DLD1 (cell line): ENCODE results near the gene TAOK3.
"Not testable (repeated sequence)": the region's sequence is repeated elsewhere in the genome, so short reads cannot be mapped to it uniquely, and the experiment has no call there.

Experiments used
- in situ Hi-C: cut with HindIII; loops from 2 replicates; pipeline ENCODE4 v1.10.0; 2017; ENCODE audit warnings: low sequenced_read_pairs

TAOK3 gene

DNA sequence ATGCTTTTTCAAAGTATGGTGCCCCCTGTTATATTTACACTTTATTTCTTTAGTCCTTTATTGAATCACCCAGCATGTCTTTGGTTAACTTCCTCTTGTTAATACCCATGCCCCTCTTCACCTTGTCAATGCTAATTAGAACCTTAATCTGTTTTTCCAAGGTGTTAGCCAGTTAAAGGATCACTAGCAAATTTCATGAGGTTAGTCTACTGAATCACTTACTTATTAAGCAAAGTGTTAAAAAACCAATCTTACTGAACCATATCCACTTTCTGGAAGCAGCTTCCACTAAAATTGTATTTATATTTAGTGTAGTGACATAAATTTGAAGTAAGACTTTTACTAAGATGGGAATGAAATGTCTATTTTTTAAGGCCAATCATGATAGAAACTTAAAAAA lies 27.9 kb downstream of the TAOK3 start:
- in situ Hi-C loops: no loop called here

DNA sequence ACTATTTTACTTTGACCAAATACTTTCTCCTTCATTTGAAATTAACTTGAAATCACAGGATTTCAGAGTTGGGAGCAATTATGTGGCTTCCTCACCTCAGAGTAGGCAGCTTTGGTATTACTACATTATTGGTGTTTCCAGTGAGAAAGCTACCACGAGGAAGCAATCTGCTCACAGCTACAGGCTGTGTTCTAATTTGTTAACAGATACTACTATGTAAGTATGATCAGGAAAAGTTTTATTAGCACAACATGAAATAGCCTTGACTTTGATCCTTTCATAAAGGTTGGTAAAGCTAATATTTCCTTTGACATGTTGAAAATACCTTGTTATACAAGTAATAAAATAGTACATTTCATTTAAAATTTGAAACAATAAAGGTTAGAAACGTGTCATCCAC lies 30.6 kb downstream of the TAOK3 start:
- in situ Hi-C loops: no loop called here

DNA sequence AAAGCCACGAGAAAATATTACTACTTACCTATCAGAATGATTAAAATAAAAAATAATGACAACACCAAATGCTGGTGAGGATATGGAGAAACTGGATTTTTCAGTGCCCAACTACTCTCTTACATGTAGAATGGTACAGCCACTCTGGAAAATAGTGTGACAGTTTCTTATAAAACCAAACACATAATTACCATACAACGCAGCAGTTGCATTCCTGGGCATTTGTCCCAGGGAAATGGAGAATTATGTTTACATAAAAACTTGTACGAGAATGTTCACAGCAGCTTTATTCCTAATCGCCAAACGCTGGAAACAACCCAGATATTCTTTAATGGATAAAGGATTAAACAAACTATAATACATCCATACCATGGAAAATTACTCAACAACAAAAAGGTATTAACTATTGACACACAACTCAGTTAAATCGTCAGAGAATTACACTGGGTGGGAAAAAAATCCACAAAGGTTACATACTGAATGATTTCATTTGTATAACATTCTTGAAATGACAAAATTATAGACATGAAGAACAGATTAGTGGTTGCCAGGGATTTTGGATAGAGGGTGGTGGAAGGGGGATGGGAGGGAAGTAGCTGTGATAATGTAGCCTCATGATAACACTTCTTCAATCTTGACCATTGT lies 35.4 kb downstream of the TAOK3 start:
- in situ Hi-C loops: no loop called here

DNA sequence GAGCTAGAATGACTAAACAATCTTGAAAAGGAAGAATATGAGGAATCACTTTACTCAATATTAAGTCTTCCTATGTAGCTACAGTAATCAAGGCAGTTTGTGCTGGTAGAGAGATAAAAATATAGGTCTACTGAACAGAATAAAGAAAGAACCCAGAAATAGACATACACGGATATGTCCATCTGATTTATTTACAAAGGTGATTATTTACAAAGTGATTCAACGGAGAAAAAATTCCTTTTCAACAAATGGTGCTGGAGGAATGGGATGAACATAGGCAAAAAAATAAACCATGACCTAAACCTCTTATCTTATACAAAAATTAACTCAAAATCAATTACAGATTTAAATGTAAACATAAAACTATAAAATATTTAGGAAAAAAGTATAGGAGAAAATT lies 36.6 kb downstream of the TAOK3 start:
- in situ Hi-C loops: no loop called here

DNA sequence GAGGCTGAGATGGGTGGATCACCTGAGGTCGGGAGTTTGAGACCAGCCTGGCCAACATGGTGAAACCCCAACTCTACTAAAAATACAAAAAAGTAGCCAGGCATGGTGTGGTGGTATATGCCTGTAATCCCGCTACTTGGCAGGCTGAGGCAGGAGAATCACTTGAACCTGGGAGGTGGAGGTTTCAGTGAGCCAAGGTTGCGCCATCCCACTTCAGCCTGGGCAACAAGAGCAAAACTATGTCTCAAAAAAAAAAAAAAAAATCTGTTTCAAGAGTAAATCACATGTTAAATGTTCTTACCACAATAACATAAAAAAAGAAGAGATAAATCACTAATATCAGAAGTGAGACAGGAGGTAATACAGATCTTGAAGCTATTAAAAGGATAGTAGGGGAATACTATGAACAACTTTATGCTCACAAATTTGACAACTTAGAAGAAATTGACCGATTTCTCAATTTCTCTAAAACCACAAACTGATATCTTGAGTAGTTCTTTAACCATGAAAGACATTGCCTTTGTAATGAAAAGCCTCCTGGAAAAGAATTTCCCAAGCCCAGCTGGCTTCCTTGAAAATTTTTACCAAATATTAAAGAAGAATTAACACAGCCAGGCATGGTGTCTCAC lies 37.7 kb downstream of the TAOK3 start:
- in situ Hi-C loops: no loop called here

DNA sequence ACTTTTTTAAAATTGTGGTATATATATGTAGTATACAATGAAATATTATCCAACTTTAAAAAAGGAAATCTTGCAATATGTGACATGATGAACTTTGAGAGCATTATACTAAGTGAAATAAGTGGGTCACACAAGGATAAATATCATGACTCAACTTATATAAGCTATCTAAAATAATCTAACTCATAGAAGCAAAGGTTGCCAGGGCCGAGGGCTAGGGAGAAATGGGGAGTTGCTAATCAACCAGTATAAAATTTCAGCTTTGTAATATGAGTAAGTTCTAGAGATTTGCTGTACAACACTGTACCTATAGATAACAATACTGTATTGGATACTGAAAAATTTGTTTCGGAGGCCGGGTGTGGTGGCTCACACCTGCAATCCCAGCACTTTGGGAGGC lies 38.5 kb downstream of the TAOK3 start:
- in situ Hi-C loops: no loop called here

DNA sequence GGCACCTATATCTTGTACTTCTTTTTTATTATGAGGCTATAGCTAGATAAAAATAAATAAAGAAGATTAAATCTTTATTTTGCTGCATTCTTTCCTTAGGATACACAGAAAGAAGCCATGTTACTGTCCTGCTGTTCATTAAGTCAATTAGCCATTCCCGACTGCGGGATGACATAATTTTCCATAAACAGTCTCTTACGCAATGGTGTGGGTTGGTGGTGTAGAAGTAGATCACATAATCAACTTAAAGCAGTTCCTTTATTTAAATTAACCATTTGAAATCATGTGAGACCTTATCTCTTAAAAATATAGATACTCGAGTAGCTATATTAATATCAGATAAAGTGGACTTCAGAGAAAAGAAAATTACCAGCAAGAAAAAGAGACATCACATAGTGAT lies 40.2 kb downstream of the TAOK3 start:
- in situ Hi-C loops: no loop called here

DNA sequence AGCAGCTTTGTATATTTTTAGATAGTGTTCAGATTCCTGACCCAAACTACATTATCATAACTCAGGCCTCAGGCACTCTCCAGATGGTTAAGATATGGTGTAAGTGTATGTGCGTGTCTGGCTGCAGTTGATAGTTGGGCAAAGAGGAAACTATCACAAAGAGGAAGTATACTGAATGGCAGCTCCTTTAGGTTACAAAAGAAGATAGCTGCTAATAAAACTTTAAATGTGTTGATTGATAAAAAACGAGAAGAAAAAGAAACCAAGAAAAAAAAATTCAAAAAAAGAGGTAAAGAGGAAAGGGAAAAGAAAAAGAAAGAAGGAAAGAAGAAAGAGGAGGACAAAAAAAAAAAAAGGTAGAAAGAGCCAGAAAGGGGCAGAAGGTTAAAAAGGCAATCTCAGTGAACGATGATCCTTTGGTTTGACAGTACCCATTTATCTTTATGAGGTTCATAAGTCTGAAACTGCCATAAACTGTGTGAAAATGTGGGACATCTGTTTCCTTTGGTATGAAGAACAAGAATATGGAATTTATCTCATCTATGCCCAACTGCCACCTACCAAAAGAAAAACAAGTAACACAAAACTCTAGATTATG lies 42.2 kb downstream of the TAOK3 start:
- in situ Hi-C loops: no loop called here

DNA sequence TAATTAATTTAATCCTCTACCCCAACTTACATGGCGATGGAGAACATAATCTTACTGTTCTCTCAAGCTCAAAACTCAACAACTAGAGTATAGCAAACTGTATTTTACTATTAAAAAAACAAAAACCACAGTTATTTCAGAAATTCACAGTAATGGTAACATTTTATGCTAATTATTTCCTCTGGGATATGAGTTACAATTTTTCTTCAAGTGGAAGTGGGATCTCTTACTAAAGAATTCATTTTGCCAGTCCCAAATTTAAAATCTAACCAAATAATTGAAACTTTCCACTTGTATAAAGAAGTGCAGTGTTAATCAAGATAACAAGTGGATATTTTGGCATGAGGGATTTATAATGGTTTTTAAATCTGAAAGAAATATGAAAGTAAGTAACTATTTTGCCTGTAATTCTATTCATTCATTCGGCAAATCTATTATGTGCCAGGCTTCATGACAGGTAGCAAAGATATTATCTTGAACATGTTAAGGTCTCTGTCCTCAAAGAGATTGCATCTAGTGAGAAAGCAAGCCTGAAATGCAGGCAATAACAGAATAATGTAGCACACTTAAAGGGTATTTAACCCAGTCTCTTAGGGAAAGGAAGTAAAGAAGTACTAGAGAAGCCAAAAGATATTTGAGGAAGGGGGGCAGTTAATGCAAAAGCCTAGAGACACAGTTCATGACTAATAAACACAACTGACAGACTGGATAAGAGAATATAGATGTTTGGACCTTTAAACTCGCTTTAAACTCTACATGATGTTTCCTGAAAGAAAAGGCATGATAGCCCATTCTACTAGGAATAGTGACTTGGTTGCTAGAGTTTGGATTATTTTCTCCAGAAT lies 44.0 kb downstream of the TAOK3 start:
- in situ Hi-C loops: no loop called here

DNA sequence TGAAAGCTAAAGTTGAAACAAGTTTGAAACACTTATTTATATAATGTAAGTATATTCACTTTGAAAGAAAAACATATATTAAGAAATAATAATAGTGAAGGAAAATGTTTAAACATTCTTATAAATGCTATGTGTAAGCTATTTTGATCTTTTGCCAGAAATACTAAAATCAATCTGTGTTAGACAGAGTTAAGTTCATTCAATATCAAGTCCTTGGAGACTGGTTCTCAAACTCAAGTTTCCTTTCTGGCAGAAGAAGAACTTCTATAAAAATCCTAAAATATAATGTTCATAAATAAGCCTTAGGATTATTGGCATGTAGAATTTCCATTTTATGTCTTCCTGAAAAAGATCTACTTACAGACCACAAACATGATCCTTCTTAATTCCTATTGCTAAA lies 45.3 kb downstream of the TAOK3 start:
- in situ Hi-C loops: no loop called here

DNA sequence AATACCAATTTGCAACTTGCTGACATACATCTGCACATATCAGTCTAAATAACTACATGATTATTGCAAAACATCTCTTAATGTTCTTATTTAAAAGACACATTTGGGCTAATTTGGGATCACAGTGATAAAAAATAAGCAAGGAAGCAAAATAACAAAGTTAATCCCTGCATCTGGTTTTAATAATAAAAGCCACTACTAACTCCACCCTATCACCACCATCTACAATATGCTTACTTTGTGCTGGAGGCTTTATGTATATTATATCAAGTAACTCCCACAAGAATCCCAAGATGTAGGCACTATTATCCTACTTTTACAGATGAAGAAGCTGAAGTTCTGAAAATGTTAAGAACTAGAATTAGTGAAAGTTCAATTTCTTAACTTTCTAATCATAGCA lies 45.7 kb downstream of the TAOK3 start:
- in situ Hi-C loops: no loop called here

DNA sequence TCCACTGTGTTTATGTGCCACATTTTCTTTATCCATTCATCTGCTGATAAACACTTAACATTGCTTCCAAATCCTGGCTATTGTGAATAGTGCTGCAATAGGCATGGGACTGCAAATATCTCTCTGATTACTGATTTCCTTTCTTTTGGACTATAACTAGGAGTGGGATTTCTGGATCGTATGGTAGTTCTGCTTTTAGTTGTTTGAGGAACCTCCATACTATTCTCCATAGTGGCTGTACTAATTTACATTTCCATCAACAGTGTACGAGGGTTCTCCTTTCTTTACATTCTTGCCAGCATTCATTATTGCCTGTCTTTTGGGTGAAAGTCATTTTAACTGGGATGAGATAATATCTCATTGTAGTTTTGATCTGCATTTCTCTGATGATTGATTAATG lies 47.6 kb downstream of the TAOK3 start:
- in situ Hi-C loops: no loop called here

DNA sequence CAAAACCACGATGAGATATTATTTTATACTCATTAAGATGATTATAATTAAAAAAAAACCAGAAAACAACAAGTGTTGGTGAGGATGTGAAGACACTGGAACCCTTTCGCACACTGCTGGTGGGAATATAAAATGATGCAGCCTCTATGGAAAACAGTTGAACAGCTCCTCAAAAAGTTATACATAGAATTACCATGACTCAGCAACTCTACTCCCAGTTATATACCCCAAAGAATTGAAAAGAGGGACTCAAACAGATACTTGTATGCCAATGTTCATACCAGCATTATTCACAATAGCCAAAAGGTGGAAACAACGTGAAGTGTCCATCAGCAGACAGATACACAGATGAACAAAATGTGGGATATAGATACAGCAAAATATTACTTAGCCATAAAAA lies 53.1 kb downstream of the TAOK3 start:
- in situ Hi-C loops: no loop called here

DNA sequence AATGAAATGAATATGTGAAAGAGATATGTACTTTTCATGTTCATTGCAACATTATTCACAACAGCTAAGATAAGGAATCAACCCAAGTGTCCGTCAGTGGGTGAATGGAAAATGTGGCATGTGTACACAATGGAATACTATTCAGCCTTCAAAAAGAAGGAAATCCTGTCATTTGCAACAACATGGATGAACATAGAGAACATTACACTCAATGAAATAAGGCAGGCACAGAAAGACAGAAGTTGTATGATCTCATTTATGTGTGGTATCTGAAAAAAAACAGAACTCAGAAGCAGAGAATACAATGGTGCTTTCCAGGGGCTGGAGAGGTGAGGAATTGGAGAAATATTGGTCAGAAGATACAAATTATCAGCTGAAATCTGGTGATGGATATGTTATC lies 54.0 kb downstream of the TAOK3 start:
- in situ Hi-C loops: no loop called here

DNA sequence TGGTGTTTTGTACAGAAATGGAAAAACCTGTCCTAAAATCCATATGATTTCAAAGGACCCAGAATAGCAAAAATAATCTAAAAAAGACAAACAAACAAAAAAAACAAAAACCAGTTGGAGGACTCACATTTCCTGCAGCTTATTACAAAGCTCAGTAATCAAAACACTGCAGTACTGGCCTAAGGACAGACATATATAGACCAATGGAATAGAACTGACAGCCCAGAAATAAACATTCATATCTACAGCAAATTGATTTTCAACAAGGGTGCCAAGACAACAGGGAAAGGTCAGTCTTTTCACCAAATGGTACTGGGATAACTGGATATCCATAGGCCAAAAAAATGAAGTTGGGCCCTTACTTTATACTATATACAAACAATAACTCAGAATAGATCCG lies 55.0 kb downstream of the TAOK3 start:
- in situ Hi-C loops: no loop called here

DNA sequence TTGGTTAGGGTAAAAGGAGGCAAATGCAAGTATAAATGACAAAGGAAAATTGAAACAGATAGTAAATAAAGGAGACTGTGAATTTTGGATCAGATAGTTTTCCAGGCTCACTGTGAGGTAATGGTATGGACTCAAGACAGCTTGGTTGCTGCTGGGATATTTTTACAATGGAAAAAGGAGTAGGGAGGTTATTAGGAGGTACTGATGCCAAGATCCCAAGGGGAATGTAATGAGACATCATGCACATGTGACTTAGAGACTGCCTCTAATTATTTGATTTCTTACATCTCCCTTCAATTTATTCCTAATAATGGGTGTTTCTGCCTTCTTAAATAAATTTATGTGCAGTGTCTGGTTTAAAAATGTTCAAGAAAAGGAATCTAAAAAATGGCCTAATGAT lies 56.9 kb downstream of the TAOK3 start:
- in situ Hi-C loops: no loop called here

DNA sequence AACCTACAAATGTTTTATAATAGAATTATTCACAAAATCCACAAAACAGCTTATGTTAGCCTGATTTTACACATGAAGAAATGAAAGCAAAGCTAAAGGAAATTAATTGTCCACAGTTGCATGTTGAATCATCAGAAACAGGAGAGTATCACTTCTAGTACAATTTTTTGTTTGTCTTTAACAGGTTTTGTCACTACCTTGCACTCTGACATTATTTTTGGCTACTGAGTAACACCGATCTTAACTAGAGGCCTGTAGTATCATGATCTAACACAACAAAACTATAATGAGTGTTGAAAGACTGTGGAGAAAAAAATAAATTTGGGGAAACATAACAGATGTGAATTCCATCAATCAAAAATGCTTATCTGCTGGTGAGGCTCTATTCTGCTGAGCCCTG lies 60.1 kb downstream of the TAOK3 start:
- in situ Hi-C loops: no loop called here

DNA sequence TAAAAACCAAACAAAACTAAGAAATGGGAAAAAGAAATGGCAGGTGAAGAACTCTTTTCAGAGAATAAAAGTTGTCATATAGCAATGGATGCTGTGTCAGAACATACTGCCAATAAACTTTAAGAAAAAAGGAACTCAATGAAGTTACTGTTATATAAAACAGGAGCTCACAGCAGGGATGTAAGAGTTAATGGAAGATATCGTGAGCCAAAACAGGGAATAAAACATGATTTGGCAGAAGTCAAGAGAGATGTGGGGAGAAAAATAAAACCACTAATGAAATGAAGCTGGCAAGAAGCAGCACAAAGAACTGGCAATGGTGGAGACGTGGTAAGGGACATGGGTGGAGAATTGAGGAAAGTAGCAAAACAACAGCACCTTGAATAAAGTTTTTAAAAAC lies 61.0 kb downstream of the TAOK3 start:
- in situ Hi-C loops: no loop called here

DNA sequence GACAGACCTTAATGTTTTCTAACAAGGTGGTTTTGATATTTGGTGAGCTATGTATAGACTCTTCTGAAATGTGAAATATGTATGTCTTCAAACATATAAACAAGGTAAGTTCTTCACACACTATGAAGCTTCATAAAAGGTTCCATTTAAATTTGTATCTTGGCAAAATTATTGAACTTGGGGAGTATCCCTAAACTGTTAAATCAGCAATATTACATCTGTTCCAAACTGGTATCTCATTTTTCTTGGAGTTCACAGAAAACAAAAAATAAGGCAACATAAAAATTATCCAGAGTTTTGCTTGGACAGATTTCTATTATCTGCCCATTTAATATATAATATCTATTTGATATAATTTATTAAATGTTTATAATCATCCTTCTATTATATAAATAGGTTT lies 62.4 kb downstream of the TAOK3 start:
- in situ Hi-C loops: no loop called here

DNA sequence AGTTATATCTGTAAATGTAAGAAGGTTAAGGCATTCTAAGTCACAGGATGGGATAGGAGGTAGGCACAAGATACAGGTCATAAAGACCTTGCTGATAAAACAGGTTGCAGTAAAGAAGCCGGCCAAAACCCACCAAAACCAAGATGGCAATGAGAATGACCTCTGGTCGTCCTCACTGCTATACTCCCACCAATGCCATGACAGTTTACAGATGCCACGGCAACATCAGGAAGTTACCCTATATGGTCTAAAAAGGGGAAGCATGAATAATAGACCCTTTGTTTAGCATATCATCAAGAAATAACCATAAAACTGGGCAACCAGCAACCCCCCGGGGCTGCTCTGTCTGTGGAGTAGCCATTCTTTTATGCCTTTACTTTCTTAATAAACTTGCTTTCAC lies 64.7 kb downstream of the TAOK3 start:
- in situ Hi-C loops: not testable (repeated sequence)

DNA sequence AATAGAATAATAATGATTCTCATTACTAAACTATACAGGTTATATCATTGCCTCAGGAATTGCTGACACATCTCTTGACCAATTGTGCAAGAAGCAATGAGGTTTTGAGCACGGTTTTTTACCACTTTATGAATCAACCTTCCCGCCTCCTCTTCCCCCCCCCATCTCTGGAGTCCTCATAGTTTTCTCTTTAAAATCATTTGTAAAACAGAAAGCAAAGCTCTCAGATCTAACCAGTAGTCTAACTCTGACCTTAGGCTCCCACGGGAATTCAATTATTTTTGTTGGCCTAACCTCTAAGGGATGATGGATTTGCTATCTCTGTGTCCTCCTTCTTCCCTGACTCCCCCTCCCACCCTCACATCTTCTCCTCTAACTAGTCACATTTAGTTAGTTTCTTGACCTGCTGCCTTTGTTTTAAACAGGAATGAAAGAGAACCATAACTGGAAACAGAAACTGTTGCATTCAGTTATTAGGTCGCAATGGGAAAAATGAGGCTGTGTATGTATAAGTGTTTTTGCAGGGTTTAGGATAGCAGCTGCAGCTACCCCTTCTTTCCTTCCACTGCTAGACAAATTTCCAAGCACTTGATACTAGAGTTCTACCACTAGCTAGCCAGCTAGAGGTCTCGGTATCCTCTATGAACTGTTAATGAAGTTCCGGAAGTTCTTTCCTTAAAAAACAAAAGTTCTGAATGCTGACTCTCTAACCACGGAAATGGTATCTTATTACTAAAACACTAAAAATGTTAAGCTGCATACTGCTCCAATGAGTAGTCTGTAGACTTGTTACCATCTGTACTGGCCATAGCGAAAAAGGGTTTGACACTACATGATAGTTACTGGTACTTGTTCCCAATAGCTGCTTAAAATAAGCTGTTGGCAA lies 65.4 kb downstream of the TAOK3 start:
- in situ Hi-C loops: no loop called here
